Stomach (tissue), 9 donors: ENCODE results near the gene GZMB. TPM values are rescaled to one million over a fixed set of nuclear protein-coding genes. Genes with fewer than 3 reads are reported as not detected.

ENCODE experiments used
- DNase-seq, 2 donors: peaks; one replicate each; pipeline versions ENCODE4 v3.0.0 to v3.0.0-alpha.2; 2013 to 2019
- H3K27ac ChIP-seq, 5 donors: fragments of 200-600 bp in 4 of 5; sonication (generic) in 4 of 5; one replicate each; pipeline ENCODE4 v1.5.1; 2013 to 2019; ENCODE audit warnings: mild to moderate bottlenecking in 1 of 5, moderate library complexity in 1 of 5
- H3K27me3 ChIP-seq, 3 donors: fragments of 200-600 bp; sonication (generic); one replicate each; pipeline ENCODE4 v1.5.1; 2017 to 2019; ENCODE audit warnings: mixed run types in 1 of 3
- H3K36me3 ChIP-seq, 4 donors: fragments of 200-600 bp; sonication (generic); 1 replicate in 3 of 4; 2 replicates in 1 of 4; pipeline ENCODE4 v1.5.1; 2016 to 2019
- H3K4me1 ChIP-seq, 4 donors: fragments of 200-600 bp; sonication (generic); one replicate each; pipeline ENCODE4 v1.5.1; 2016 to 2019
- H3K4me3 ChIP-seq, 4 donors: fragments of 200-600 bp; sonication (generic) in 3 of 4; one replicate each; pipeline ENCODE4 v1.5.1; 2016 to 2019; ENCODE audit warnings: mild to moderate bottlenecking in 1 of 4
- H3K9me3 ChIP-seq, 4 donors: fragments of 200-600 bp; sonication (generic); one replicate each; pipeline ENCODE4 v1.5.1; 2016 to 2019
- CTCF ChIP-seq, 7 experiments: fragments of 450-650 bp in 4 of 7; fragments of 200-600 bp in 3 of 7; sonication (generic) in 3 of 7; IDR thresholded peaks; one replicate each; pipeline ENCODE4 v1.5.1; 2016 to 2019; ENCODE audit warnings: antibody characterized with exemption in 7 of 7, control low read depth in 2 of 7, mild to moderate bottlenecking in 1 of 7
- EP300 ChIP-seq: sonication (generic); formaldehyde crosslinking; IDR thresholded peaks from one replicate; pipeline ENCODE4 v1.6.1; 2017; ENCODE audit warnings: antibody characterized with exemption
- POLR2A ChIP-seq, 4 donors: fragments of 450-650 bp; IDR thresholded peaks; one replicate each; pipeline ENCODE4 v1.6.1; 2016; ENCODE audit warnings: antibody characterized with exemption in 4 of 4, control low read depth in 2 of 4, mild to moderate bottlenecking in 1 of 4, moderate library complexity in 1 of 4
- POLR2AphosphoS5 ChIP-seq, 3 donors: sonication (generic); formaldehyde crosslinking; IDR thresholded peaks; one replicate each; pipeline ENCODE4 v1.6.1; 2016; ENCODE audit warnings: antibody characterized with exemption in 3 of 3
- WGBS, 5 donors: extraction: QIAGEN DNeasy Blood & Tissue Kit in 3 of 5; methylation state at CpG; one replicate each; pipeline versions ENCODE4 v1.1.5 to v1.1.7; 2013 to 2018; 5-methylcytosine and 5-hydroxymethylcytosine counted together
- intact Hi-C: fragments of 100-400 bp; cut with DNase I; formaldehyde crosslinking; loops from one replicate; pipeline ENCODE4 v1.15.1; 2023; ENCODE audit warnings: low total_unique reads
- polyA plus RNA-seq, 3 donors: library from polyadenylated mRNA; stranded (reverse); fragments of 200-250 nt; gene quantifications; one replicate each; pipeline ENCODE4 v1.2.3, GENCODE V29; 2013
- total RNA-seq, 5 donors: library from RNA; depleted of rRNA; stranded (reverse); fragments of >200 nt; gene quantifications; one replicate each; pipeline versions ENCODE4 v1.1.0 to v1.2.3, GENCODE V29; 2014 to 2016
- donor health status: healthy with polysubstance abuse.
- donor health status: Bipolar disorder and iron deficiency.
- donor health status: healthy.

GZMB gene
- total and polyA plus RNA-seq, 8 donors: 0.92 to 4.0 (median 2.3) TPM; not detected in 3

DNA sequence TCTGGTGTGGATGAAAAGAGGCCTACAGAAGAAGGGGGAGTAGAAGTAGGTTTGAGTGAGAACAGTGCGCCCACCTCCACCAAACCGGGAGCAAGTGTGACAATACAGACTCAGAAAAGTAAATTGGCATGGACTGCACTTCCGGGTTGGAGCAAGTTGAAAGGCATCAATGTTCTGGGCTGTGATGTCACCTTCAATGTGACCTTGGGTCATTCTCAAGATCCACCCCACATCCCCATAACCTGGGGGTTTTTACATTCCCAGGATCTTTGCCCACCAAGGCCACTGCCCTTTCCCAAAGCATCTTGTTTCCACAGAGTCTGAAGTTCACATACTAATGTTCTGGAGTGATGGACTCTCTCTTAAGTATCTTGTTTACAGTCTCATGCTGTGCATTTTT is 5.3 kb upstream of the GZMB start:
- WGBS, 5 donors: 81 to 92% (median 84%) methylated on average over 3 of the region's 3 CpGs
- no peak for TF ChIP-seq CTCF (IDR thresholded peaks at IDR 0.05)
- TF ChIP-seq POLR2AphosphoS5 (IDR thresholded peaks at IDR 0.05): no peak
- no peak for TF ChIP-seq EP300
- TF ChIP-seq POLR2A (IDR thresholded peaks at IDR 0.05): no peak

DNA sequence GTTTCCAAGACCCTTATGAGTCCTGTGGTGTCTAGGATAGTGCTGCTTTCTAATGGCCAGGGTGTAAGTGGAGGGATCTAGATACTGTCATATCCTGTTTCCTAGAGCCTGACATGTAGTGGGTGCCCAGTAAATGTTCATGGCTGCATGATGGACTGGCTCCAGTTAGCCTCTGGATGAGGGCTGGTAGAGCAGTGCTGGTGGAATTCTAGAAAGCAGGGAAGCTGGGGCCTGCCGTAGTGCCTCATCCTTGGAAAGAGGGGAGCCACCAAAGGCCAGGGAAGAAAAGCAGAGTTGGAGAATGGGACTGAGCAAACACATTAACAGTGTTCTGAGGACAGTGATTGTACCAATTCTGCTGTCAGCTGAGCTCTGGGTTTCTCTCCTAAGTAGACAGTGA is 637 bp downstream of the GZMB start:
- Histone ChIP-seq H3K4me1 (peaks cover 0 to 17% (median 14%) of the 10 kb centered on the region in 4 donors), H3K27ac (peak overlapping the region in 1 of 5 donors; percentile 48), H3K9me3 (no peaks in the 10 kb centered on the region), H3K36me3 (no peaks in the 10 kb centered on the region), H3K4me3 (peak overlapping the region in 1 of 4 donors; percentile 4), H3K27me3 (no peaks in the 10 kb centered on the region)
- intact Hi-C loops: no loop called here
- DNase-seq: no peak
- TF ChIP-seq POLR2A (IDR thresholded peaks at IDR 0.05) (no peak), EP300 (no peak), CTCF (IDR thresholded peaks at IDR 0.05) (no peak), POLR2AphosphoS5 (IDR thresholded peaks at IDR 0.05) (no peak)
- 68 to 100% (median 89%) methylated on average over 1 of the region's 1 CpG for WGBS, 5 donors

More for the DNA sequence above, 5.3 kb upstream of the GZMB start:
- Histone ChIP-seq H3K27me3 (no peaks in the 10 kb centered on the region), H3K4me3 (no peak overlapping the region), H3K4me1 (no peaks in the 10 kb centered on the region), H3K27ac (no peak overlapping the region), H3K9me3 (no peaks in the 10 kb centered on the region), H3K36me3 (no peaks in the 10 kb centered on the region)
- DNase-seq: no peak
- intact Hi-C loops: no loop called here

GRCh38 chr14:24632761-24633160 is 1.2 kb downstream of the GZMB start:
- no peak overlapping the region for H3K27ac ChIP-seq
- 59 to 79% (median 62%) methylated on average over 5 to 6 of the region's 6 CpGs for WGBS, 5 donors

GRCh38 chr14:24632336-24632735 is 1.7 kb downstream of the GZMB start:
- TF ChIP-seq POLR2AphosphoS5 (IDR thresholded peaks at IDR 0.05) (no peak), POLR2A (IDR thresholded peaks at IDR 0.05) (no peak), CTCF (IDR thresholded peaks at IDR 0.05) (no peak), EP300 (no peak)
- WGBS, 5 donors: 66 to 90% (median 80%) methylated on average over 4 of the region's 4 CpGs
- Histone ChIP-seq H3K27ac (no peak overlapping the region), H3K36me3 (no peaks in the 10 kb centered on the region), H3K4me3 (peak overlapping the region in 1 of 4 donors; percentile 5), H3K27me3 (no peaks in the 10 kb centered on the region), H3K9me3 (no peaks in the 10 kb centered on the region), H3K4me1 (peaks cover 0 to 17% (median 14%) of the 10 kb centered on the region in 4 donors)
- no peak for DNase-seq
- intact Hi-C loops: no loop called here

More at GRCh38 chr14:24632761-24633160, 1.2 kb downstream of the GZMB start:
- no peaks in the 10 kb centered on the region for H3K27me3 ChIP-seq
- no peaks in the 10 kb centered on the region for H3K9me3 ChIP-seq
- H3K4me3 ChIP-seq: peak overlapping the region in 2 of 4 donors; percentile 4 to 5
- H3K4me1 ChIP-seq: peaks cover 0 to 17% (median 14%) of the 10 kb centered on the region in 4 donors
- no peaks in the 10 kb centered on the region for H3K36me3 ChIP-seq
- DNase-seq: no peak
- intact Hi-C loops: no loop called here
- no peak for TF ChIP-seq CTCF (IDR thresholded peaks at IDR 0.05)
- no peak for TF ChIP-seq POLR2A (IDR thresholded peaks at IDR 0.05)
- no peak for TF ChIP-seq EP300
- TF ChIP-seq POLR2AphosphoS5 (IDR thresholded peaks at IDR 0.05): no peak
